Progenitor cell of endocrine pancreas (in vitro differentiated cells): ENCODE data around the gene CNTN5. TPM values are rescaled to one million over a fixed set of nuclear protein-coding genes. Genes with fewer than 3 reads are reported as not detected.

Experiments
- DNase-seq: peaks from one replicate; pipeline ENCODE4 v3.0.0; 2021; ENCODE audit warnings: low spot score; ENCODE audit not compliant: unreplicated experiment
- H3K27ac Mint-ChIP-seq: 2 replicates; pipeline ENCODE4 v1.8.0; 2021; ENCODE audit warnings: mild to moderate bottlenecking, moderate library complexity, mixed read lengths
- H3K27me3 Mint-ChIP-seq: 2 replicates; pipeline ENCODE4 v1.8.0; 2021; ENCODE audit warnings: mixed read lengths
- H3K36me3 Mint-ChIP-seq: 2 replicates; pipeline ENCODE4 v1.8.0; 2022; ENCODE audit warnings: mixed read lengths; ENCODE audit not compliant: insufficient read depth
- H3K4me1 Mint-ChIP-seq: 2 replicates; pipeline ENCODE4 v1.8.0; 2021; ENCODE audit warnings: low read depth, mixed read lengths
- H3K4me3 Mint-ChIP-seq: 2 replicates; pipeline ENCODE4 v1.8.0; 2021; ENCODE audit warnings: low read depth, mild to moderate bottlenecking, moderate library complexity, mixed read lengths
- H3K9me3 Mint-ChIP-seq: 2 replicates; pipeline ENCODE4 v1.8.0; 2021; ENCODE audit warnings: low read depth, mixed read lengths
- CTCF ChIP-seq: fragments of 200-600 bp; sonication (generic); IDR thresholded peaks from one replicate; pipeline ENCODE4 v1.5.0; 2021; ENCODE audit warnings: antibody characterized with exemption, mild to moderate bottlenecking; ENCODE audit not compliant: unreplicated experiment
- total RNA-seq: library from RNA; stranded (reverse); gene quantifications from 2 replicates; pipeline ENCODE4 v1.2.1, GENCODE V29; 2021

Gene CNTN5
- total RNA-seq, 1 donor from 2014 or later = 0.50 TPM

- Mint-ChIP-seq H3K4me1 (peaks cover 6% of the 10 kb centered on the region), H3K27ac (no peak overlapping the region), H3K9me3 (no peaks in the 10 kb centered on the region), H3K36me3 (no peaks in the 10 kb centered on the region), H3K4me3 (no peak overlapping the region), H3K27me3 (no peaks in the 10 kb centered on the region)
- no peak for DNase-seq
- no peak for TF ChIP-seq CTCF
Observed at GRCh38 chr11:99545616-99546015, 524.9 kb downstream of the CNTN5 start.

- Mint-ChIP-seq H3K9me3 (no peaks in the 10 kb centered on the region), H3K4me1 (peaks cover 6% of the 10 kb centered on the region), H3K27ac (no peak overlapping the region), H3K4me3 (no peak overlapping the region), H3K27me3 (no peaks in the 10 kb centered on the region), H3K36me3 (no peaks in the 10 kb centered on the region)
- no peak for DNase-seq
- no peak for TF ChIP-seq CTCF
Observed at GRCh38 chr11:99548264-99548663, 527.5 kb downstream of the CNTN5 start.

- H3K4me1 Mint-ChIP-seq = no peaks in the 10 kb centered on the region
- no peaks in the 10 kb centered on the region for H3K36me3 Mint-ChIP-seq
- no peak overlapping the region for H3K4me3 Mint-ChIP-seq
Observed at GRCh38 chr11:99554232-99554903, 533.6 kb downstream of the CNTN5 start.

GRCh38 chr11:99555486-99555885 lies 534.7 kb downstream of the CNTN5 start:
- H3K36me3 Mint-ChIP-seq = no peaks in the 10 kb centered on the region
- no peak for TF ChIP-seq CTCF
- no peaks in the 10 kb centered on the region for H3K9me3 Mint-ChIP-seq
- H3K27me3 Mint-ChIP-seq = no peaks in the 10 kb centered on the region
- no peak overlapping the region for H3K27ac Mint-ChIP-seq
- DNase-seq = no peak
- H3K4me1 Mint-ChIP-seq = no peaks in the 10 kb centered on the region
- H3K4me3 Mint-ChIP-seq = no peak overlapping the region

More at GRCh38 chr11:99554232-99554903, 533.6 kb downstream of the CNTN5 start:
- no peak for TF ChIP-seq CTCF
- no peaks in the 10 kb centered on the region for H3K27me3 Mint-ChIP-seq
- no peak for DNase-seq
- no peak overlapping the region for H3K27ac Mint-ChIP-seq
- H3K9me3 Mint-ChIP-seq = no peaks in the 10 kb centered on the region

GRCh38 chr11:99565333-99565732 lies 544.6 kb downstream of the CNTN5 start:
- DNase-seq = no peak
- Mint-ChIP-seq H3K4me3 (no peak overlapping the region), H3K36me3 (no peaks in the 10 kb centered on the region), H3K4me1 (peaks cover 1% of the 10 kb centered on the region), H3K27ac (no peak overlapping the region), H3K9me3 (peaks cover 3% of the 10 kb centered on the region), H3K27me3 (no peaks in the 10 kb centered on the region)
- no peak for TF ChIP-seq CTCF
